Epithelial cell of esophagus (primary cell): ENCODE results near the gene MYPN.

ENCODE experiments used
- DNase-seq: peaks from one replicate; pipeline ENCODE4 v3.0.0; 2010; ENCODE audit warnings: low read depth
- H3K4me3 ChIP-seq: 2 replicates; pipeline ENCODE4 v1.5.1; 2011; ENCODE audit warnings: mild to moderate bottlenecking, low read length, control low read depth
- CTCF ChIP-seq: IDR thresholded peaks from 2 replicates; pipeline ENCODE4 v1.5.1; 2011; ENCODE audit warnings: low read depth, mild to moderate bottlenecking, low read length, control low read depth, inconsistent platforms; ENCODE audit not compliant: insufficient read depth; ENCODE audit errors: missing control alignments

Gene MYPN

DNA sequence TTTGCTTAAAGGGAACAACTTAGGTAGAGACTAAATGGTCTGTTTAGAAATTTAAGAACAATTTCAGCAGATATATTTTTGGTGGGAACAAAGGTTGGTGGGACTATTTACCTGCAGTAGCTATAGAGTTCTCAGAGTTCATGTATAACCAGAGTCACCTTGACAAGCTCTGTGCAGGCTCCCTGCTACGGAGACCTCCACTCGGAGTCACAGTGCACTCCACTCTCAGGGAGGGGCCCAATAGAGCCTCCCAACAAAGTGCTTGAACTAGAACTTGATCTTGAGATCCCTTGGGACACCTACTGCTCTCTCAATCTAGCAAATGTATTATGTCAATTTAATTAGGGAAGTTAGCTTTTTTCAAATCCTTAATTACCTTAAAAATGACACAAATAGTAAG, 2.3 kb downstream of the MYPN start:
- DNase-seq, result no peak
- TF ChIP-seq CTCF, result no peak
- no peak overlapping the region for H3K4me3 ChIP-seq

DNA sequence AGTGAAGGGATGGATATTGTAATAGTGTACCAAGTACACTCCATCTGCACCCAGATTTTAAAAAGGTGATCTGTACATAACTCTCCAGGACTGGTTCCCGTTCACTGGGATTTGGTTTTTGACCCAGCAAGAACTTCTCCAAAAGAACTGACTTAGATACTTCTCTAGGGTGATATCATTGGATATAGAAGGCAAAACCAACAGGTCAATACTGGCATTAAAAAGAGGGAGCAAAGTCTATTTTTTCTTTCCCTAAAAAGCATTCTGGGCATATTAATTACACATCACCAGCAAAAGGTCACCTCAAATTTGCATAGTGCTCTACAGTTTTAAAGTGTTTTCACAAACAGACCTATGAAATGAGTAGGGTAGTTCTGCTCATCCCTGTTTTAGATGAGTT, 3.5 kb downstream of the MYPN start:
- DNase-seq, result no peak
- no peak overlapping the region for H3K4me3 ChIP-seq
- no peak for TF ChIP-seq CTCF

- DNase-seq, result no peak
- no peak overlapping the region for H3K4me3 ChIP-seq
- no peak for TF ChIP-seq CTCF
These were observed 9.4 kb downstream of the MYPN start for GRCh38 chr10:68118657-68119056.

GRCh38 chr10:68121020-68121743, 11.9 kb downstream of the MYPN start:
- no peak for DNase-seq
- TF ChIP-seq CTCF, result no peak
- H3K4me3 ChIP-seq, result no peak overlapping the region

GRCh38 chr10:68121852-68122251, 12.6 kb downstream of the MYPN start:
- no peak overlapping the region for H3K4me3 ChIP-seq
- no peak for TF ChIP-seq CTCF
- no peak for DNase-seq

DNA sequence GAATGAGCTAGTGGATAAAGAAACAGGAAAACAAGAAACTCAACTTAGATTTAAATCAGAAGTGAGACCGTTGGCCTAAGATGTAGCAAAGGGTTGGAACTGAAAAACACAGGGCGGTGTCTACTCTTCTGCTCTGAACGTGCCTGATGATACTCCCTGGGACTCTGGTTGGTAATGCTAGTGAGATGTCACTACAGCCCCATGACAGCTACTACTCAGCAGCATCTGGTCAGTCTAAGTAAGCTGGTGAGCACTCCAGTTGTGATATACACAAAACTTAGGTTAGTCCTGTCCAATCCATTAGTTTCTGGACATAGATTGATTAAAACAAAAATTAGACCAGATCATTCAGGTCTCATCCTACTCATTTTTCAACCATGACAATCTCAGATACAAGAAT, 15.4 kb downstream of the MYPN start:
- no peak for TF ChIP-seq CTCF
- H3K4me3 ChIP-seq, result no peak overlapping the region
- DNase-seq, result no peak

DNA sequence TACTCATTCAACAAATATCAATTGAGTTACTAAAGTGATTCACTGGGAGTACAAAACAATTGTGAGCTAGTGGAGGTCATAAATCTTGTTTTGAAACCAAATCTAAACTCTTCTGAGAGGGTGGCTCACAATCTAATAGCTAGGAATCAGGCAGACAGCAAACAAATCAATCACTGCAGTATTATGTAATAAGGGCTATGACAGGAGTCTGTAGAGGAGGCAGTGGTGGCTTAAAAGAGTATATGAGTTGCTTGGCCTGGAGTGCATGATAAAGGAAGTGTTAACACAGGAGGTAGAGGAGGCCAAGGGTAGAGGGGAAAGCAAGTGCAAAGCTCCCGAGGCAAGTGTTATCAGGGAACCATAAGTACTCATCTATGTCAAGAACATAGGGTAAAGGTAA, 16.5 kb downstream of the MYPN start:
- H3K4me3 ChIP-seq, result no peak overlapping the region
- no peak for DNase-seq
- TF ChIP-seq CTCF, result no peak
